Liver (tissue), 9 donors: ENCODE measurements around the gene ANGPTL4. TPM values are rescaled to one million over a fixed set of nuclear protein-coding genes. Genes with fewer than 3 reads are reported as not detected.

Experiments
- DNase-seq: peaks from one replicate; pipeline ENCODE4 v3.0.0-alpha.2; 2017; ENCODE audit warnings: low spot score
- H3K27ac ChIP-seq, 2 donors: one replicate each; pipeline ENCODE4 v1.7.0; 2013; ENCODE audit warnings: inconsistent platforms in 2 of 2, low read length in 2 of 2, control low read depth in 1 of 2, low read depth in 1 of 2, mild to moderate bottlenecking in 1 of 2
- H3K27me3 ChIP-seq, 4 donors: one replicate each; pipeline versions ENCODE4 v1.6.1 to v1.7.0; 2013; ENCODE audit warnings: low read length in 3 of 4, inconsistent platforms in 1 of 4, mild to moderate bottlenecking in 1 of 4, moderate library complexity in 1 of 4; ENCODE audit not compliant: control insufficient read depth in 4 of 4, insufficient read depth in 4 of 4
- H3K36me3 ChIP-seq, 4 donors: one replicate each; pipeline versions ENCODE4 v1.6.1 to v1.7.0; 2013; ENCODE audit warnings: low read length in 3 of 4, mild to moderate bottlenecking in 3 of 4, low read depth in 1 of 4, moderate library complexity in 1 of 4; ENCODE audit not compliant: control insufficient read depth in 4 of 4, insufficient read depth in 3 of 4
- H3K4me1 ChIP-seq, 4 donors: one replicate each; pipeline versions ENCODE4 v1.6.1 to v1.7.0; 2013; ENCODE audit warnings: low read length in 3 of 4, mild to moderate bottlenecking in 3 of 4, moderate library complexity in 1 of 4; ENCODE audit not compliant: control insufficient read depth in 4 of 4, insufficient read depth in 4 of 4
- H3K4me3 ChIP-seq, 3 donors: one replicate each; pipeline versions ENCODE4 v1.6.1 to v1.7.0; 2013; ENCODE audit warnings: low read length in 3 of 3, control low read depth in 1 of 3, low read depth in 1 of 3, mild to moderate bottlenecking in 1 of 3
- H3K9ac ChIP-seq, 2 donors: one replicate each; pipeline ENCODE4 v1.7.0; 2013; ENCODE audit warnings: low read length in 2 of 2, mild to moderate bottlenecking in 2 of 2, moderate library complexity in 2 of 2, control low read depth in 1 of 2, low read depth in 1 of 2
- H3K9me3 ChIP-seq, 4 donors: one replicate each; pipeline versions ENCODE4 v1.6.1 to v1.7.0; 2013; ENCODE audit warnings: low read length in 3 of 4; ENCODE audit not compliant: control insufficient read depth in 4 of 4
- CTCF ChIP-seq: fragments of 150-350 bp; IDR thresholded peaks from 2 replicates; pipeline ENCODE4 v1.5.1; 2017; ENCODE audit warnings: improper control_type of control experiment, low read depth, low read length; ENCODE audit not compliant: missing input control
- EGR1 ChIP-seq, 2 donors: IDR thresholded peaks; 2 replicates each; pipeline ENCODE4 v1.6.1; 2016 to 2018; ENCODE audit warnings: antibody characterized with exemption in 2 of 2, low read depth in 2 of 2
- FOXA1 ChIP-seq: IDR thresholded peaks from 2 replicates; pipeline ENCODE4 v1.6.1; 2016; ENCODE audit warnings: antibody characterized with exemption
- FOXA2 ChIP-seq: IDR thresholded peaks from 2 replicates; pipeline ENCODE4 v1.6.1; 2016; ENCODE audit warnings: antibody characterized with exemption
- GABPA ChIP-seq, 2 donors: IDR thresholded peaks in 1 of 2; conservative IDR thresholded peaks in 1 of 2; 2 replicates each; pipeline ENCODE4 v1.6.1; 2016; ENCODE audit warnings: antibody characterized with exemption in 2 of 2, mild to moderate bottlenecking in 1 of 2, moderate library complexity in 1 of 2
- HNF4A ChIP-seq, 2 donors: conservative IDR thresholded peaks; 2 replicates each; pipeline ENCODE4 v1.6.1; 2016; ENCODE audit warnings: antibody characterized with exemption in 2 of 2, mild to moderate bottlenecking in 2 of 2
- HNF4G ChIP-seq: IDR thresholded peaks from 2 replicates; pipeline ENCODE4 v1.6.1; 2016; ENCODE audit warnings: antibody characterized with exemption
- JUND ChIP-seq, 2 donors: IDR thresholded peaks; 2 replicates each; pipeline ENCODE4 v1.6.1; 2016; ENCODE audit warnings: antibody characterized with exemption in 2 of 2
- NR2F2 ChIP-seq: IDR thresholded peaks from 2 replicates; pipeline ENCODE4 v1.6.1; 2016; ENCODE audit warnings: antibody characterized with exemption
- RAD21 ChIP-seq, 2 donors: IDR thresholded peaks; 2 replicates each; pipeline ENCODE4 v1.6.1; 2016; ENCODE audit warnings: antibody characterized with exemption in 2 of 2, mild to moderate bottlenecking in 2 of 2
- REST ChIP-seq: IDR thresholded peaks from 2 replicates; pipeline ENCODE4 v1.6.1; 2016; ENCODE audit warnings: antibody characterized with exemption, mild to moderate bottlenecking
- RXRA ChIP-seq, 2 donors: IDR thresholded peaks; 2 replicates each; pipeline ENCODE4 v1.6.1; 2017 to 2018; ENCODE audit warnings: antibody characterized with exemption in 2 of 2, mild to moderate bottlenecking in 1 of 2
- SP1 ChIP-seq: IDR thresholded peaks from 2 replicates; pipeline ENCODE4 v1.6.1; 2018; ENCODE audit warnings: antibody characterized with exemption, mild to moderate bottlenecking
- TAF1 ChIP-seq: conservative IDR thresholded peaks from 2 replicates; pipeline ENCODE4 v1.6.1; 2016; ENCODE audit warnings: antibody characterized with exemption, mild to moderate bottlenecking
- YY1 ChIP-seq: IDR thresholded peaks from 2 replicates; pipeline ENCODE4 v1.6.1; 2016; ENCODE audit warnings: antibody characterized with exemption, mild to moderate bottlenecking
- ZBTB33 ChIP-seq: IDR thresholded peaks from 2 replicates; pipeline ENCODE4 v1.6.1; 2016; ENCODE audit warnings: antibody characterized with exemption
- WGBS: extraction: QIAGEN DNeasy Blood & Tissue Kit; methylation state at CpG from one replicate; pipeline ENCODE4 v1.1.7; 2013; 5-methylcytosine and 5-hydroxymethylcytosine counted together
- polyA plus RNA-seq, 2 donors: library from polyadenylated mRNA; stranded (reverse) in 1 of 2; unstranded in 1 of 2; fragments of 200-250 nt in 1 of 2; fragments of >200 nt in 1 of 2; fragmentation: Nextera tagmentation in 1 of 2; extraction: Ambion mirVana in 1 of 2; gene quantifications; one replicate each; pipeline versions ENCODE4 v1.2.1 to v1.2.3, GENCODE V29; 2013 to 2015
- total RNA-seq, 2 donors: library from RNA; depleted of rRNA; stranded (reverse); fragments of >200 nt; gene quantifications; one replicate each; pipeline ENCODE4 v1.2.3, GENCODE V29; 2014
- donor health status: healthy.
- donor health status: healthy.
- donor health status: healthy.
- donor health status: healthy.
- donor health status: healthy.

Gene ANGPTL4
- total and polyA plus RNA-seq, 4 donors = 0.65 to 144 (median 71.6) TPM

- peak overlapping the region; percentile 88 to 89 for H3K27ac ChIP-seq
- TF ChIP-seq HNF4G = no peak
- no peak for TF ChIP-seq JUND (IDR thresholded peaks at IDR 0.05)
- TF ChIP-seq TAF1 = no peak
- no peak for TF ChIP-seq CTCF
- no peak for TF ChIP-seq REST
- WGBS = under 1% methylated on average over 16 of the region's 16 CpGs
- peaks cover 13 to 35% (median 24%) of the 10 kb centered on the region in 4 donors for H3K4me1 ChIP-seq
- DNase-seq = peak; percentile 45
- peaks cover 1 to 14% (median 7%) of the 10 kb centered on the region in 4 donors for H3K36me3 ChIP-seq
- H3K9me3 ChIP-seq = no peaks in the 10 kb centered on the region
- H3K4me3 ChIP-seq = peak overlapping the region; percentile 58 to 94 (median 93)
- H3K9ac ChIP-seq = peak overlapping the region; percentile 95 to 98
- no peaks in the 10 kb centered on the region for H3K27me3 ChIP-seq
These were observed 43.3 kb upstream of the ANGPTL4 start for GRCh38 chr19:8320564-8321066.

- H3K27me3 ChIP-seq = no peaks in the 10 kb centered on the region
- H3K4me1 ChIP-seq = peaks cover 13 to 35% (median 24%) of the 10 kb centered on the region in 4 donors
- WGBS = under 1% methylated on average over 72 of the region's 72 CpGs
- peak within 1 kb of the TSS; percentile 88 to 89 for H3K27ac ChIP-seq
- H3K9me3 ChIP-seq = no peaks in the 10 kb centered on the region
- peaks cover 0 to 8% (median 5%) of the 10 kb centered on the region in 4 donors for H3K36me3 ChIP-seq
- peak; percentile 99 for DNase-seq
- H3K4me3 ChIP-seq = peak within 1 kb of the TSS; percentile 90 to 94 (median 93)
- H3K9ac ChIP-seq = peak within 1 kb of the TSS; percentile 95 to 98
- TF ChIP-seq RAD21 (IDR thresholded peaks at IDR 0.05) (peak; percentile 50 to 59), SP1 (peak; percentile 36), CTCF (peak; percentile 16), GABPA (IDR thresholded peaks at IDR 0.05 in 1 of 2, conservative IDR thresholded peaks at IDR 0.05 in 1 of 2) (peak in 1 of 2 donors; percentile 49), HNF4A (conservative IDR thresholded peaks at IDR 0.05) (no peak), REST (peak; percentile 90), ZBTB33 (peak; percentile 99), FOXA2 (no peak), RXRA (IDR thresholded peaks at IDR 0.05) (peak; percentile 45 to 77), EGR1 (IDR thresholded peaks at IDR 0.05; ENCODE audit: low read depth in 2 of 2) (no peak), HNF4G (no peak), NR2F2 (no peak), FOXA1 (no peak), YY1 (peak; percentile 98)
These were observed 42.6 kb upstream of the ANGPTL4 start, which contains the start of the genes NDUFA7 and RPS28 for GRCh38 chr19:8321067-8321985. Gene NDUFA7, minus strand, starts transcription at chr19:8321375. Its CDS starts 17 bp downstream, at chr19:8321358. Gene RPS28, plus strand, starts transcription at chr19:8321496. Its CDS starts 35 bp downstream, at chr19:8321531.
